GM12892 (cell line): ENCODE results near the gene POLRMT.
"Not testable (repeated sequence)": the region's sequence is repeated elsewhere in the genome, so short reads cannot be mapped to it uniquely, and the experiment has no call there.

ENCODE experiments used
- DNase-seq: peaks from one replicate; pipeline ENCODE4 v3.0.0; 2011; ENCODE audit not compliant: insufficient read length
- FAIRE-seq: peaks from 2 replicates; lab custom pipeline; 2011; peaks lifted over from hg19 to GRCh38; lab: Jason Lieb, UNC
- POLR2A ChIP-seq: IDR thresholded peaks from 2 replicates; pipeline ENCODE4 v1.6.1; 2011; ENCODE audit warnings: low read depth, low read length, control low read depth
- POLR2AphosphoS5 ChIP-seq: IDR thresholded peaks from 2 replicates; pipeline ENCODE4 v1.6.1; 2011; ENCODE audit warnings: low read depth, low read length, control low read depth
- TAF1 ChIP-seq: IDR thresholded peaks from 2 replicates; pipeline ENCODE4 v1.6.1; 2011; ENCODE audit warnings: low read depth, mild to moderate bottlenecking, control low read depth, low read length, borderline replicate concordance

Gene POLRMT

GRCh38 chr19:676339-677105, 43.2 kb upstream of the POLRMT start, which contains the start of gene FSTL3:
Gene FSTL3, plus strand, starts transcription at chr19:676392. Its CDS starts 32 bp downstream, at chr19:676424.
- DNase-seq (no peak), FAIRE-seq (no peak)
- TF ChIP-seq POLR2AphosphoS5, result no peak
- TF ChIP-seq TAF1, result no peak

DNA sequence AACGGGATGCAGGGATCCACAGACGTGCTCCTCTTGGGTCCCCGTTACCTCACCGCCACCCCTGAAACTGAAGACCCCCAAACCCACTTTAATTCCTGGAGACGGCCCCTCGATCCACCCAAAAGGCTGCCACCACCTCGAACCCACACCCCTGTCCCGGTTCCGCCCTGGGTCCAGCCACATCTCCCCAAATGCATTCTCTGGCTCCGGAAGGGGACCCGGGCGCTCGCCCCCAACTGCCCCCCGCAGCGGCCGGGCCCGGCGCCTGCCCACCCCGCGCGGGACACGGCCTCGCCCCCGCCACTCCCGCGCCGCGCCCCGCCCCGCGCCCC, 42.6 kb upstream of the POLRMT start:
- no peak for DNase-seq
- no peak for TF ChIP-seq POLR2AphosphoS5
- no peak for FAIRE-seq

DNA sequence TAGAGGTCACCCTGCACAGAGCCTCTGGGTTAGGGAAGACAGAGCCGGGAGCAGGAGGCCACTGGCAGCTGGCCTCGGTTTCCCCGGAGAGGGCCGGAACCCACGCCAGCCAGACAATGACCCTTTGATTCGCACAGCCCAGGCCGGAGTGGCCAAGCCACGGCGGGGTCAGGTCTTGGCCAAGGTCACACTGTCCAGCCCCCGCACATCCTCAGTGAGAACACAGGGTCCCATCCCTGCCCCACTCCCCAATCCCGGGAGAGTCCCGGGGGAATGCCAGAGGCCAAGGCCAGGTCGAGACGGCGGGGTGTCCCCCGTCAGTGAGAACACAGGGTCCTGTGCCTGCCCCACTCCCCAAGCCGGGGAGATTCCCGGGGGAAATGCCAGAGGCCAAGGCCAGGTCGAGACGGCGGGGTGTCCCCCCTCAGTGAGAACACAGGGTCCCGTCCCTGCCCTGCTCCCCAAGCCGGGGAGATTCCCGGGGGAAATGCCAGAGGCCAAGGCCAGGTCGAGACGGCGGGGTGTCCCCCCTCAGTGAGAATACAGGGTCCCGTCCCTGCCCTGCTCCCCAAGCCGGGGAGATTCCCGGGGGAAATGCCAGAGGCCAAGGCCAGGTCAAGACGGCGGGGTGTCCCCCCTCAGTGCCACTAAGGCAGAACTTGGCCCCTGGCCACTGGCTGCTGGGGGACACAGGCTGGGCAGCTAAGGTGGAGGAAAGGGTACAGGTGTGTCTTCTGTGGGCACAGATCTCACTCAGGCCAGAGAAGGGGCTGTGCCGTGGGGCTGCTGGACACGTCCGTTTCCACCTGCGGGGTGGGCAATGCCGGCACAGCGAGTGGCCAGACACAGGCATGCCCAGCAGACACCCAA, 41.2 kb upstream of the POLRMT start:
- DNase-seq (no peak), FAIRE-seq (no peak)
- TF ChIP-seq TAF1 (no peak), POLR2AphosphoS5 (no peak), POLR2A (no peak)

GRCh38 chr19:670609-671075, 37.3 kb upstream of the POLRMT start:
- no peak for DNase-seq
- no peak for FAIRE-seq
- TF ChIP-seq TAF1 (no peak), POLR2AphosphoS5 (no peak)

- not testable (repeated sequence) for DNase-seq
These were observed 35.5 kb upstream of the POLRMT start for GRCh38 chr19:668675-669434.

DNA sequence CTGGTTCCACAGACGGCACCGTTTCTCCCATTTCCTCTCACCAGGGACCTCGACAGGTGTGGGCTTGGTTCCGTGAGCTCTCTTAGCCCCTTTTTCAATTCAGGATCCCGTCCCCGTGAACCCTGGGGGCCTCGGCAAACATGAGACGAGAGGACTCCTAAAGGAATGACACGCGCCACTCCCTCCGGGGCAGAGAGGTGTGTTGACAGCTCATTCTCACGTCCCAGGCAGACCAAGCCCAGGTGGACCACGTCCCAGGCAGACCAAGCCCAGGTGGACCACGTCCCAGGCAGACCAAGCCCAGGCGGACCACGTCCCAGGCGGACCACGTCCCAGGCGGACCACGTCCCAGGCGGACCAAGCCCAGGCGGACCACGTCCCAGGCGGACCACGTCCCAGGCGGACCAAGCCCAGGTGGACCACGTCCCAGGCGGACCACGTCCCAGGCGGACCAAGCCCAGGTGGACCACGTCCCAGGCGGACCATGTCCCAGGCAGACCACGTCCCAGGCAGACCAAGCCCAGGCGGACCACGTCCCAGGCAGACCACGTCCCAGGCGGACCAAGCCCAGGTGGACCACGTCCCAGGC, 33.7 kb upstream of the POLRMT start:
- FAIRE-seq, DNase-seq: not testable (repeated sequence)

More at GRCh38 chr19:668675-669434, 35.5 kb upstream of the POLRMT start:
- FAIRE-seq, result not testable (repeated sequence)

DNA sequence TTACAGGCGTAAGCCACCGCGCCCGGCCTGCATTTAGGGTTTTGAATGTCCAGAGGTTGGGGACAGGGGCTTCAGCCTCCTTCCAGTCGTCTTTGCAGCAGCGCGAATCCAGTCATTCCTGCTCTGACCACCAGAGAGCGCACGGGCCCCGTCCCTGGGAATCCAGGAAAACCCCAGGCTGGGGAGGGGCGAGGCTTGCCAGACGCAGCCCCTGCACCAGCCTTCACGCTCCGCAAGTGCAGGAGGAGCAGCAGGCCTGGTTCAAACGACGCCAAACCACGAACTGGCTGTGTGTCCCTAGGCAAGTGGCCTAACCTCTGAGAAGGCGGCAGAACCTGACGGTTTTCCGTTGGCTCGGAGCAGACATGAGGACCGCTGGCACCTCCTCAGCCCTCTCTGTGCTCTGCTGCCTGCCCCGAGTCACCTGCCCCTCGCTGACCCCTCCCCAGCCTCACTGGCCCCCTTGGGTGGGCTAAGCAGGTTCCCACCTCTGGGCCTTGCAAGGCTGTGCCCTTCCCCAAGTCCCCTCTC, 31.6 kb upstream of the POLRMT start:
- peak; percentile 73 for FAIRE-seq
- peak; percentile 86 for DNase-seq
- TF ChIP-seq POLR2AphosphoS5 (no peak), POLR2A (no peak), TAF1 (no peak)

- TF ChIP-seq TAF1 (no peak), POLR2A (no peak), POLR2AphosphoS5 (no peak)
- FAIRE-seq, result no peak
- no peak for DNase-seq
These were observed 30.4 kb upstream of the POLRMT start for GRCh38 chr19:663682-664117.

DNA sequence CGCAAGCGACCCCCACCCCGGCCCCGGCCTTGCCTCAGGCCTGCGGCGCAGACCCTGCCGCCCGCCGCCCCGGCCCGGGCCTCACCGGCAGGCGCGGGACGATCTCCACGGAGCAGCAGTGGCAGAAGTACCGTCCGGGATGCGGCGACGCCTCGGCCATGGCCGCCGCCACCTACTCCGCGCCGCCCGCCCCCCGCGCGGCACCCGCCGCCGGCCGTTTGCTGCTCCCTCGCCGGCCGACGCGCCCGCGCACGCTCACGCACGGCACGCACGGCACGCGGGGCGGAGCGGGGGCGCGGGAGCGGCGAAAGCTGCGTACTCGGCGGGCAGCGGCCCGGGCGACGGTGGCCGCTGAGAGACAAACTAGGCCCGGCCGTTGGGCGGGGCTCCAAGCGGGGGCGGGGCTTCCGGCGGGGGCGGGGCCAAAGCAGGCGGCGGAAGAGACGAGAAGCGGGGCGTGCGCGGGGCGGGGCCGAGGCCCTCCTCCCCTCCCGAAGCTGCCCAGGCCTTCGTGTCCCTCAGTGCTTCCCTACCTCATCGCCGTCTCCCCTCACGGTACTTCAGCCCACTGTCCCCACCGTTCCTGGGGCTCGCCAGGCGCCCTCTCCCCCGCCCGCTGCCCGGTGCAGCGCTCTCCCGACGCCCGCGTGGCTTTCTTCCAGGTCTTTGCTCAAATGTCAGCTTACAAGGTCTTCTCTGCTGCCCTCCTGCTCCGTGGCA, 29.8 kb upstream of the POLRMT start, which contains the start of gene RNF126:
Gene RNF126, minus strand, starts transcription at position 253 of the 720 bp plus-strand sequence. Its CDS starts 93 bp downstream, at position 160.
- FAIRE-seq, result peak; percentile 99
- peak; percentile 97 for DNase-seq
- TF ChIP-seq POLR2A, result peak; percentile 77; the same call in 1 of the 2 replicates
- TF ChIP-seq TAF1, result no peak; the same call in 1 of the 2 replicates
- TF ChIP-seq POLR2AphosphoS5, result peak; percentile 41; the same call in 1 of the 2 replicates

- peak; percentile 70 for DNase-seq
- TF ChIP-seq POLR2A (peak; percentile 50; the same call in 1 of the 2 replicates), POLR2AphosphoS5 (peak; percentile 24; the same call in 1 of the 2 replicates), TAF1 (no peak)
- peak; percentile 96 for FAIRE-seq
These were observed 29.0 kb upstream of the POLRMT start for GRCh38 chr19:662207-662961.
